Measurements from ENCODE around the gene IL1RAPL2. TPM values are rescaled to one million over a fixed set of nuclear protein-coding genes. Genes with fewer than 3 reads are reported as not detected.

IL1RAPL2 gene
- total RNA-seq, 1 donor from 2014 or later: 0.58 TPM

DNA sequence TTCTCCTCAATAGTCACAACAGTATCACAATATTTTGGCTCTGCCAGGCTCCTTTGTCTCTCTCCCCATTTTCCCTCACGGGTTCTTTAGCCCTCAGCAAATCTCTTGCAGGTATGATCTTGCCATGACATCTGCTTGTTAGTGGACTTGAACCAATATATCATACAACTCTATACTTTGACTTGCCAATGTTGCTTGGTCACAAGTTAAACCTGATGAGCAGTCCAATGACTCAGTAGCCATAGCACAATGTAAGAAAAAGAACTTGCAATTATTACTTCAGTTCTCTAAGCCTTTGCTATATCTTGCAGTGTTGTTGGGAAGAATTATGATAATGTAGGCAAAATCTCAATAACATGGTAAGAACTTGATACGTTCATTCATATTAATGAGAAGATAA, 1081.8 kb downstream of the IL1RAPL2 start:
- Mint-ChIP-seq H3K27me3 (ENCODE audit: low read depth) (no peaks in the 10 kb centered on the region), H3K4me1 (peaks cover 8% of the 10 kb centered on the region), H3K9me3 (peaks cover 10% of the 10 kb centered on the region), H3K36me3 (ENCODE audit: low read depth) (no peaks in the 10 kb centered on the region), H3K4me3 (no peak overlapping the region), H3K27ac (ENCODE audit: unreplicated experiment) (no peak overlapping the region)
- no peak for DNase-seq (ENCODE audit: low read depth, low spot score)
- TF ChIP-seq, protein P1, sequence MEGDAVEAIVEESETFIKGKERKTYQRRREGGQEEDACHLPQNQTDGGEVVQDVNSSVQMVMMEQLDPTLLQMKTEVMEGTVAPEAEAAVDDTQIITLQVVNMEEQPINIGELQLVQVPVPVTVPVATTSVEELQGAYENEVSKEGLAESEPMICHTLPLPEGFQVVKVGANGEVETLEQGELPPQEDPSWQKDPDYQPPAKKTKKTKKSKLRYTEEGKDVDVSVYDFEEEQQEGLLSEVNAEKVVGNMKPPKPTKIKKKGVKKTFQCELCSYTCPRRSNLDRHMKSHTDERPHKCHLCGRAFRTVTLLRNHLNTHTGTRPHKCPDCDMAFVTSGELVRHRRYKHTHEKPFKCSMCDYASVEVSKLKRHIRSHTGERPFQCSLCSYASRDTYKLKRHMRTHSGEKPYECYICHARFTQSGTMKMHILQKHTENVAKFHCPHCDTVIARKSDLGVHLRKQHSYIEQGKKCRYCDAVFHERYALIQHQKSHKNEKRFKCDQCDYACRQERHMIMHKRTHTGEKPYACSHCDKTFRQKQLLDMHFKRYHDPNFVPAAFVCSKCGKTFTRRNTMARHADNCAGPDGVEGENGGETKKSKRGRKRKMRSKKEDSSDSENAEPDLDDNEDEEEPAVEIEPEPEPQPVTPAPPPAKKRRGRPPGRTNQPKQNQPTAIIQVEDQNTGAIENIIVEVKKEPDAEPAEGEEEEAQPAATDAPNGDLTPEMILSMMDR (conservative IDR thresholded peaks at IDR 0.05): no peak

DNA sequence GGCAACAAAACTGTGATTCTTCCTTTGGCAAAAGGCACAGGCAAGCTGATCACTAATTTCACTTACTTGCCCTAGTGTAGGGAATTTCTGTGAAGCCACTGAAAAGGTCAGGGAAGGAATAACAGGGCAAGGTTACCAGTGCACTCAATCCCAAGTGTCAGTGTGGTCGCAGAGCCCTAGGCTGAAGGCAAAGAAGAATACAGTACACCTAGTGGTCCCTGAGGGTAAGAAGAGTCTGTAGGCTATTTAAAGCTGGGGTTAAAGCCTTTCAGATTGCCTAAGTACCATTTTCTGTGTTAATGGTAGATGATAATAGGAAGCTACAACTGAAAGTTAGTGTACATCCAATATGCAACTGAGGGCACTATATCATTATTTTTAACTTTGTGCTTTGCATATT, 1082.7 kb downstream of the IL1RAPL2 start:
- no peak for DNase-seq (ENCODE audit: low read depth, low spot score)
- no peaks in the 10 kb centered on the region for H3K36me3 Mint-ChIP-seq (ENCODE audit: low read depth)
- TF ChIP-seq, protein P1 (conservative IDR thresholded peaks at IDR 0.05): no peak
- H3K9me3 Mint-ChIP-seq: peaks cover 10% of the 10 kb centered on the region
- H3K4me3 Mint-ChIP-seq: no peak overlapping the region
- peaks cover 8% of the 10 kb centered on the region for H3K4me1 Mint-ChIP-seq
- no peaks in the 10 kb centered on the region for H3K27me3 Mint-ChIP-seq (ENCODE audit: low read depth)
- H3K27ac Mint-ChIP-seq (ENCODE audit: unreplicated experiment): no peak overlapping the region

DNA sequence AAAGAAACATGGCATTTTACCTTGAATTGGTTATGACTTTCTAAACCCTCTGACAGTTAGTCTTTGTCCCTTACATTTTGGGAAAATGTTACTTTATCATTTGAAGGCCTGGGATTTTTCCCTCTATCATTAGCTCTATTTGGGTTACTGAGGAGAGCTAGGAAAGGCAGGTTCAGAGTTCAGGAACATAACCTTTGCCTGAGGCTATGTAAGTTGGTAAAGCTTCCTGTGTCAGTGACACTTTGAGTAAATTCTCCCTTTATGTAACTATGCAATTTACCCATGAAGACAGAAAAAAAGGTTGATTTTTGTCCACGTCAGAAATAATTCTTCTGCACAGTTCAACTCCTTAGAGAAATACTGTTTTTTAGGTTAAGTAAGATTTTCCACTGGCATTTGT, 1084.6 kb downstream of the IL1RAPL2 start:
- H3K36me3 Mint-ChIP-seq (ENCODE audit: low read depth): no peaks in the 10 kb centered on the region
- peaks cover 8% of the 10 kb centered on the region for H3K4me1 Mint-ChIP-seq

DNA sequence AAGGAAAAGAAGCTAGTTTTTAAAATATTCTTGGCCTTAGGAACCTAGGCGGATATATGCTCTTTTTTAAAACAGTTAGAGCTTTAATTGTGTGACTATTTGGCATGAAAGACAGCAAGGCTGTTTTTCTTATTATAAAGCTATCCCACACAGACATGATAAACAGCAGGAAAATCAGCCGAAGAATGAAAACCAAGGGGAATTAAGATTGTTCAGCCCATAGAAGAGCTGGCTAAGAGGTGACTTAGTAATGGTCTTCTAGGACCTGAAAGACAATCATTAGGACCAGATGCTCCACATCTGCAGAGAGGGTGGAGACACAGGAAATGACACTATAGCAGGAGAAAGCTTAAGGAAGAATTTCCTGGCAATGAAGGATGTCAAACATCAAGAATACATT, 1085.0 kb downstream of the IL1RAPL2 start:
- Mint-ChIP-seq H3K9me3 (peaks cover 9% of the 10 kb centered on the region), H3K27me3 (ENCODE audit: low read depth) (no peaks in the 10 kb centered on the region), H3K4me3 (no peak overlapping the region), H3K27ac (ENCODE audit: unreplicated experiment) (no peak overlapping the region), H3K36me3 (ENCODE audit: low read depth) (no peaks in the 10 kb centered on the region), H3K4me1 (peaks cover 8% of the 10 kb centered on the region)
- DNase-seq (ENCODE audit: low read depth, low spot score): no peak
- TF ChIP-seq, protein P1 (conservative IDR thresholded peaks at IDR 0.05): no peak

More for the DNA sequence above, 1084.6 kb downstream of the IL1RAPL2 start:
- H3K27ac Mint-ChIP-seq (ENCODE audit: unreplicated experiment): no peak overlapping the region
- H3K4me3 Mint-ChIP-seq: no peak overlapping the region
- DNase-seq (ENCODE audit: low read depth, low spot score): no peak
- TF ChIP-seq, protein P1 (conservative IDR thresholded peaks at IDR 0.05): no peak
- peaks cover 12% of the 10 kb centered on the region for H3K9me3 Mint-ChIP-seq
- H3K27me3 Mint-ChIP-seq (ENCODE audit: low read depth): no peaks in the 10 kb centered on the region

DNA sequence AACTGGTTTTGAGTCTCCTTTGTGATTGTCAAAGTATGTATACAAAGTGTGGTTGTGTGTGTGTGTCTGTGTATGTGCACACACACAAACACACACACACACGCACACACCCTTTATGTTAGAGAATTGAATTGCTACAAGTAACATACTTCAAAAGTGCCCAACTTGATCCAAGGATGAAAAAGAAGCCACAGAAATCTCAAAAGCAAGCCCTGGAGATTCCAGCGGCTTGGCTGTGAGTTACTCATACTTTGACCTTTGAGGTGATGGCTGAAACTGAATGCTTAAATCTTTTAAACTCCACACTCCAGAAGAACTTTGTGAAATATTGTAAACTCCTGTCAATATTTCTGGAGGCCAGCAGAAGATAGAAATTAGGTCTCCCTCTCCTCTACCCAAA, 1087.9 kb downstream of the IL1RAPL2 start:
- Mint-ChIP-seq H3K4me3 (no peak overlapping the region), H3K27me3 (ENCODE audit: low read depth) (no peaks in the 10 kb centered on the region), H3K36me3 (ENCODE audit: low read depth) (no peaks in the 10 kb centered on the region), H3K9me3 (peaks cover 9% of the 10 kb centered on the region), H3K4me1 (peaks cover 8% of the 10 kb centered on the region), H3K27ac (ENCODE audit: unreplicated experiment) (no peak overlapping the region)
- no peak for DNase-seq (ENCODE audit: low read depth, low spot score)
- TF ChIP-seq, protein P1 (conservative IDR thresholded peaks at IDR 0.05): no peak

DNA sequence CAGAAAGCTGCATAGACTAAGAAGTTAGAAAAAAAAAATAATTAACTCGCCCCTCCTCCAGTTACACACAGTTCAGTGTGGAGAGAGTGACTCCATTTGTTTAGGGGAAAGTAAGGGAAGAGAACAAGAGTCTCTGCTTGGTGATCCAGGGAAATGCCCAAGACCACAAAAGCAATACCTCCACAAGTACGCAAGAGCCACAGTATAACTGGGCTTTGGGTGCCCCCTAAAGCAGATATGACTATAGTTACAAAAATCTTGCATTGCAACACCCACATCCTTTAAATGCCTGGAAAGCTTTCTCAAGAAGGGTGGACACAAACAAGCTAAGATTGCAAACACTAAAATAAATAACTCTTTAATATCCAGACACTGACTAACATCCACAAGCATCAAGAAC, 1092.1 kb downstream of the IL1RAPL2 start:
- H3K36me3 Mint-ChIP-seq (ENCODE audit: low read depth): no peaks in the 10 kb centered on the region
- H3K4me1 Mint-ChIP-seq: no peaks in the 10 kb centered on the region
- no peak for DNase-seq (ENCODE audit: low read depth, low spot score)
- no peak overlapping the region for H3K27ac Mint-ChIP-seq (ENCODE audit: unreplicated experiment)
- H3K27me3 Mint-ChIP-seq (ENCODE audit: low read depth): no peaks in the 10 kb centered on the region
- H3K4me3 Mint-ChIP-seq: no peak overlapping the region
- peaks cover 3% of the 10 kb centered on the region for H3K9me3 Mint-ChIP-seq
- TF ChIP-seq, protein P1 (conservative IDR thresholded peaks at IDR 0.05): no peak
